Measurements from ENCODE around the gene CRYGS.

- no peak for TF ChIP-seq CTCF (conservative IDR thresholded peaks at IDR 0.05; ENCODE audit: low read depth in 2 of 2)
- TF ChIP-seq EZH2 (IDR thresholded peaks at IDR 0.05; ENCODE audit: low read depth, unreplicated experiment), result no peak
- no peak for TF ChIP-seq POLR2AphosphoS5 (IDR thresholded peaks at IDR 0.05; ENCODE audit: low read depth)
- TF ChIP-seq EZH2phosphoT487 (IDR thresholded peaks at IDR 0.05; ENCODE audit: unreplicated experiment), result no peak
- no peak for TF ChIP-seq JUNB (IDR thresholded peaks at IDR 0.05; ENCODE audit: unreplicated experiment)
- TF ChIP-seq STAT1 (IDR thresholded peaks at IDR 0.05; ENCODE audit: unreplicated experiment), result no peak
Observed at GRCh38 chr3:186590580-186591295, 46.6 kb upstream of the CRYGS start.

Measured in GM23338 (cell line).